Smooth muscle cell (in vitro differentiated cells): ENCODE data around the gene MIA2. TPM values are rescaled to one million over a fixed set of nuclear protein-coding genes. Genes with fewer than 3 reads are reported as not detected.

Experiments
- polyA plus RNA-seq: library from polyadenylated mRNA; unstranded; fragments of >200 nt; fragmentation: Nextera tagmentation; extraction: Ambion mirVana; gene quantifications from 2 replicates; pipeline ENCODE4 v1.2.1, GENCODE V29; 2016
- total RNA-seq: library from RNA; depleted of rRNA; stranded (reverse); fragments of >200 nt; gene quantifications from 2 replicates; pipeline ENCODE4 v1.2.3, GENCODE V29; 2014

The MIA2 gene
- total and polyA plus RNA-seq, 2 experiments from 2014 or later: 14.6 to 18.6 TPM

Other genes with a start within 250 kb of the MIA2 start
- 220 and 345 TPM in 2 replicates for gene SEC23A, start 130.7 kb upstream of the MIA2 start, total RNA-seq
- 106 and 151 TPM in 2 replicates for gene SEC23A, start 130.7 kb upstream of the MIA2 start, polyA plus RNA-seq
- 29.6 and 30.0 TPM in 2 replicates for gene GEMIN2, start 119.6 kb upstream of the MIA2 start, total RNA-seq
- gene GEMIN2, start 119.6 kb upstream of the MIA2 start, polyA plus RNA-seq: 18.1 and 25.7 TPM in 2 replicates
- gene TRAPPC6B, start 63.6 kb upstream of the MIA2 start, total RNA-seq: 38.6 and 44.2 TPM in 2 replicates
- 15.2 and 23.6 TPM in 2 replicates for gene TRAPPC6B, start 63.6 kb upstream of the MIA2 start, polyA plus RNA-seq
- 30.7 and 34.0 TPM in 2 replicates for gene PNN, start 58.7 kb upstream of the MIA2 start, total RNA-seq
- gene PNN, start 58.7 kb upstream of the MIA2 start, polyA plus RNA-seq: 26.0 and 56.0 TPM in 2 replicates
- gene FBXO33, start 198.5 kb downstream of the MIA2 start, total RNA-seq: 15.4 and 20.1 TPM in 2 replicates
- gene FBXO33, start 198.5 kb downstream of the MIA2 start, polyA plus RNA-seq: 9.2 and 9.3 TPM in 2 replicates